OCI-M2 (cell line): ENCODE results near the gene PATE3.

Experiments used
- DNase-seq: peaks from one replicate; lab custom pipeline; 2025; ENCODE audit not compliant: unreplicated experiment; lab: John Stamatoyannopoulos, UW

PATE3 gene

GRCh38 chr11:125835748-125836147 lies 47.8 kb downstream of the PATE3 start:
- no peak for DNase-seq
